GM23338 (cell line): ENCODE measurements around the gene KCNJ18.

Experiments used
- CREB1 ChIP-seq: fragments of 250-450 bp; sonication (Bioruptor Pico); IDR thresholded peaks from 2 replicates; pipeline ENCODE4 v1.5.0; 2020; ENCODE audit warnings: low read depth, mild to moderate bottlenecking, moderate library complexity
- CTCF ChIP-seq, 2 experiments: fragments of 200-600 bp in 1 of 2; sonication (generic) in 1 of 2; conservative IDR thresholded peaks; 2 replicates each; pipeline versions ENCODE4 v1.5.1 to v1.6.1; 2016 to 2017; ENCODE audit warnings: antibody characterized with exemption in 2 of 2, low read depth in 2 of 2, mild to moderate bottlenecking in 2 of 2, moderate library complexity in 1 of 2
- ETS1 ChIP-seq: IDR thresholded peaks from 2 replicates; pipeline ENCODE4 v1.6.1; 2016; ENCODE audit warnings: antibody characterized with exemption
- EZH2 ChIP-seq: fragments of 200-600 bp; sonication (generic); IDR thresholded peaks from one replicate; pipeline ENCODE4 v1.8.0; 2017; ENCODE audit warnings: antibody characterized with exemption, mild to moderate bottlenecking, low read depth; ENCODE audit not compliant: unreplicated experiment
- EZH2phosphoT487 ChIP-seq: fragments of 200-600 bp; sonication (generic); IDR thresholded peaks from one replicate; pipeline ENCODE4 v1.8.1; 2018; ENCODE audit warnings: antibody characterized with exemption; ENCODE audit not compliant: unreplicated experiment
- JUNB ChIP-seq: IDR thresholded peaks from one replicate; pipeline ENCODE4 v1.6.1; 2016; ENCODE audit warnings: antibody characterized with exemption; ENCODE audit not compliant: unreplicated experiment
- NANOG ChIP-seq: IDR thresholded peaks from 2 replicates; pipeline ENCODE4 v1.6.1; 2016; ENCODE audit warnings: antibody characterized with exemption, borderline replicate concordance
- POLR2AphosphoS5 ChIP-seq: IDR thresholded peaks from 2 replicates; pipeline ENCODE4 v1.6.1; 2016; ENCODE audit warnings: antibody characterized with exemption, low read depth
- REST ChIP-seq: IDR thresholded peaks from one replicate; pipeline ENCODE4 v1.6.1; 2018; ENCODE audit warnings: antibody characterized with exemption; ENCODE audit not compliant: unreplicated experiment
- STAT1 ChIP-seq: IDR thresholded peaks from one replicate; pipeline ENCODE4 v1.6.1; 2016; ENCODE audit warnings: antibody characterized with exemption; ENCODE audit not compliant: unreplicated experiment
- ZNF331 ChIP-seq: fragments of 250-450 bp; sonication (Bioruptor Pico); IDR thresholded peaks from 2 replicates; pipeline ENCODE4 v1.5.0; 2020; ENCODE audit warnings: low read depth, mild to moderate bottlenecking, moderate library complexity
- ZNF462 ChIP-seq: fragments of 250-450 bp; sonication (Bioruptor Pico); IDR thresholded peaks from 2 replicates; pipeline ENCODE4 v1.5.0; 2020; ENCODE audit warnings: mild to moderate bottlenecking, moderate library complexity

GRCh38 chr17:21679256-21680146 lies 12.8 kb upstream of the KCNJ18 start:
- TF ChIP-seq CTCF (conservative IDR thresholded peaks at IDR 0.05; ENCODE audit: low read depth in 2 of 2): no peak
- TF ChIP-seq CREB1 (CRISPR knock-in tag): no peak
- no peak for TF ChIP-seq EZH2
- TF ChIP-seq ZNF331: no peak
- TF ChIP-seq POLR2AphosphoS5: no peak
- TF ChIP-seq JUNB: no peak
- no peak for TF ChIP-seq ETS1
- TF ChIP-seq EZH2phosphoT487: no peak
- TF ChIP-seq REST: no peak
- TF ChIP-seq STAT1: no peak
- TF ChIP-seq NANOG: no peak
- no peak for TF ChIP-seq ZNF462 (CRISPR knock-in tag)
